HFF-Myc (cell line): ENCODE measurements around the gene TSPAN18.

ENCODE experiments used
- DNase-seq: peaks from one replicate; pipeline ENCODE4 v3.0.0-alpha.2; 2011; ENCODE audit warnings: low read depth; ENCODE audit errors: extremely low read depth
- H3K4me3 ChIP-seq: replicated peaks from 2 replicates; pipeline ENCODE4 v1.5.1; 2011; ENCODE audit warnings: low read depth, mild to moderate bottlenecking, control low read depth, low read length
- TF ChIP-seq, protein P1 (sequence below): IDR thresholded peaks from 2 replicates; pipeline ENCODE4 v1.5.1; 2012; ENCODE audit warnings: mild to moderate bottlenecking, low read depth, low read length, control low read depth; ENCODE audit errors: missing control alignments

The TSPAN18 gene

DNA sequence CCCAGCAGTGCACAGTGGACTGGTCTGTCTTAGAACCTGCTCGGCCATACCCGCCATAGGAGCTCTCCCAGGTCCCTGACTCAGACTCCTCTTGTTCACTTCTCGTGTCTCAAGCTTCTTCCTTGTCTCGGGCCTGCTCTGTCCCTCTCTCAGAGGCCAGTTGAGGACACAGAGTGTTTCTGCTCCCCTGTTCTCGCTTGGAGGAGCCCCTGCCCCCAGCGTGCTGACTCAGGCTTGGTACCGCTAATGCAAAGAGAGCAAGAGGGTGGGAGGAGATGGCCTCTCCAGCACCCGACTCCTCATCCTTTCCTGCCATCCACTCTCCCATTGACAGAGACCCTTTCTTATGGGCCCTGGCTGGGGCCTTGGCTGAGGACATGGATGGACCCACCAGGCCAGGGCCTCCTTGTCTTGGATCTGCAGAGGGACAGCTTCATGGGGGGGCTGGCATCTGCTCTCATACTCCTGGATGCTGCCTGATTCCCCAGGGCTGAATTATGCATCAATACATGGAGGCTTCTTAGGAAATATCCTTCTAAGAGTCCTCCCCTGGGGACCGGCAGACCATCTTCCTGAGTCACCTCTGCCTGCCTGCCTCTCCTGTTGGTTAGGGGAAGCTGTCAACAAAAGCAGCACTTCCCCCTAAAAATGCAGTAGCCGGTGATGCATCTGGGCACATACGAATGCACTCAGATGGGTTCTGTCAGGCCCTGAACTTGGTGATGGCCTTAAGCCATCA lies 15.9 kb downstream of the TSPAN18 start:
- TF ChIP-seq, protein P1, sequence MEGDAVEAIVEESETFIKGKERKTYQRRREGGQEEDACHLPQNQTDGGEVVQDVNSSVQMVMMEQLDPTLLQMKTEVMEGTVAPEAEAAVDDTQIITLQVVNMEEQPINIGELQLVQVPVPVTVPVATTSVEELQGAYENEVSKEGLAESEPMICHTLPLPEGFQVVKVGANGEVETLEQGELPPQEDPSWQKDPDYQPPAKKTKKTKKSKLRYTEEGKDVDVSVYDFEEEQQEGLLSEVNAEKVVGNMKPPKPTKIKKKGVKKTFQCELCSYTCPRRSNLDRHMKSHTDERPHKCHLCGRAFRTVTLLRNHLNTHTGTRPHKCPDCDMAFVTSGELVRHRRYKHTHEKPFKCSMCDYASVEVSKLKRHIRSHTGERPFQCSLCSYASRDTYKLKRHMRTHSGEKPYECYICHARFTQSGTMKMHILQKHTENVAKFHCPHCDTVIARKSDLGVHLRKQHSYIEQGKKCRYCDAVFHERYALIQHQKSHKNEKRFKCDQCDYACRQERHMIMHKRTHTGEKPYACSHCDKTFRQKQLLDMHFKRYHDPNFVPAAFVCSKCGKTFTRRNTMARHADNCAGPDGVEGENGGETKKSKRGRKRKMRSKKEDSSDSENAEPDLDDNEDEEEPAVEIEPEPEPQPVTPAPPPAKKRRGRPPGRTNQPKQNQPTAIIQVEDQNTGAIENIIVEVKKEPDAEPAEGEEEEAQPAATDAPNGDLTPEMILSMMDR = no peak
- DNase-seq = no peak
- H3K4me3 ChIP-seq = no peak overlapping the region

GRCh38 chr11:44743326-44743725 lies 16.6 kb downstream of the TSPAN18 start:
- no peak overlapping the region for H3K4me3 ChIP-seq
- DNase-seq = no peak
- TF ChIP-seq, protein P1 = no peak

DNA sequence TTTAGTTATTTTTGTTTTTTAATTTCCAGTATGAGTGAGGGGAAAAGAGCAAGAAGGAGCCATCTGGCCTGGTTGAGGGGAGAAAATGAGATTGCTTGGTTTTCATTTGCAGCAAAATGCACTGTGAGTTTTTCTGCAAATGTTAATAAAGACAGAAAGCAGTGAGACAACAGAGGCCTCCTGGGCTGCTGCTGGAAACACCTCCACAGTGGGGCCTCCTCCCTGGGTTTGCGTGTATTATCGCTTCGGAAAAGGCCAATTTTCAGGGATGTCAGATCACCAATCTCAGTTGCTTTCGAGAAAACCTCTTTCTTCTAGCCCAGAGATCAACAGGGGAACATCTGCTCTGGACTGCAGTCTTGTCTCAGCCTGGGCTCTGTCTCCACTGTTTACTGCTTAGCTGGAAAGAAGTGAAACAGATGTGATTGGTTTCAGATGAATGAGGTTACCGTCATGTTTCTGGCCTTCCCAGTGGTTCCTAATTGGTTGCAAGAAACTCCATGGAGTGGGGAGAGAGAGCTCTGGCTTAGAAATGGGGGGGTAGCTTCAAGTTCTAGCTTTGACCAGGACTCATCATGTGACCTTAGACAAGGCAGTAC lies 17.3 kb downstream of the TSPAN18 start:
- TF ChIP-seq, protein P1 = no peak
- H3K4me3 ChIP-seq = no peak overlapping the region
- DNase-seq = no peak

GRCh38 chr11:44746894-44747293 lies 20.1 kb downstream of the TSPAN18 start:
- TF ChIP-seq, protein P1 = no peak
- no peak for DNase-seq
- H3K4me3 ChIP-seq = no peak overlapping the region

DNA sequence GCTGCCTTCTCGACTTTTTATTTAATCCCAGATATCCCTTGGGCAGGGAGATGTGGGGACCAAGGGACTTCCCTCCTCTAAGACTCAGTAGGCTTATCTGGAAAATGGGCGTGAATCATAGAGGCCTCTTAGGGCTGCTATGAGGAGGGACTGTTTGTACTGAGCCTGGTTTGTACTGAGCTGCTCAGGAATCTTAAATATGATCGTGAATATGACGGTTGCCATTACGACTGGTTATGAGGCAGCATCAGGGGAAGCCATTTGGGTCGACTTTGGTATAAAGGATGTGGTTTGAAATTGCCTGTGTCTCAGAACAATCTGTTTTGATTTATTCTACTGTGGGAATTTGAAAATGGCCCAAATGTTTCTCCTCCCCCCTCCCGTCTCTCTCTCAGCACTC lies 20.6 kb downstream of the TSPAN18 start:
- DNase-seq = no peak
- H3K4me3 ChIP-seq = no peak overlapping the region
- TF ChIP-seq, protein P1 = no peak

DNA sequence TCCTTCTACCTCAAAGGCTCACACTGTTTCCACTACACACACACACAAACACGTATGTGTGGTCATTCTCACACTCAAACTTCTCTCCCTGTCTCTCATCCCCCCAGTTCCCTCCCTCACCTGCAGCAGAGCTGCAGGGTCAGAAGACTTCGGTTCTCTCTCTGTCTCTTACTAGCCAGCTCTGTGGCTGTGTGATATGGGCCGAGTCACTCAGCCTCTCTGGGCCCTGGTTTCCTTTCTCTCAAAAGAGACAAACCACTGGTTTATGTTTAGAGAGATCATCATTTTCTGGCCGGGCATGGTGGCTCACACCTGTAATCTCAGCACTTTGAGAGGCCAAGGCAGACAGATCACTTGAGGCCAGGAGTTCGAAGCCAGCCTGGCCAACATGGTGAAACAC lies 21.1 kb downstream of the TSPAN18 start:
- DNase-seq = no peak
- TF ChIP-seq, protein P1 = no peak
- no peak overlapping the region for H3K4me3 ChIP-seq
